Measurements from ENCODE around the gene OR56A3.

The OR56A3 gene

GRCh38 chr11:5923427-5923776 lies 18.6 kb upstream of the OR56A3 start:
- H3K4me3 ChIP-seq (ENCODE audit: low read depth, low read length) = no peak overlapping the region
- TF ChIP-seq CTCF (IDR thresholded peaks at IDR 0.05; ENCODE audit: low read depth, low read length) (no peak), MYC (IDR thresholded peaks at IDR 0.05; ENCODE audit: low read depth, low read length) (no peak), MAX (IDR thresholded peaks at IDR 0.05; ENCODE audit: low read depth, low read length) (no peak), POLR2A (IDR thresholded peaks at IDR 0.05; ENCODE audit: extremely low read depth, insufficient read length) (no peak)
- no peak for DNase-seq (ENCODE audit: low read depth)

- H3K4me3 ChIP-seq (ENCODE audit: low read depth, low read length) = no peak overlapping the region
- DNase-seq (ENCODE audit: low read depth) = no peak
- no peak for TF ChIP-seq CTCF (IDR thresholded peaks at IDR 0.05; ENCODE audit: low read depth, low read length)
- TF ChIP-seq MAX (IDR thresholded peaks at IDR 0.05; ENCODE audit: low read depth, low read length) = no peak
- no peak for TF ChIP-seq MYC (IDR thresholded peaks at IDR 0.05; ENCODE audit: low read depth, low read length)
- TF ChIP-seq POLR2A (IDR thresholded peaks at IDR 0.05; ENCODE audit: extremely low read depth, insufficient read length) = no peak
Measured at GRCh38 chr11:5923794-5924193, 18.3 kb upstream of the OR56A3 start.

- H3K4me3 ChIP-seq (ENCODE audit: low read depth, low read length) = no peak overlapping the region
- no peak for DNase-seq (ENCODE audit: low read depth)
- TF ChIP-seq CTCF (IDR thresholded peaks at IDR 0.05; ENCODE audit: low read depth, low read length) (no peak), MYC (IDR thresholded peaks at IDR 0.05; ENCODE audit: low read depth, low read length) (no peak), MAX (IDR thresholded peaks at IDR 0.05; ENCODE audit: low read depth, low read length) (no peak), POLR2A (IDR thresholded peaks at IDR 0.05; ENCODE audit: extremely low read depth, insufficient read length) (no peak)
Measured at GRCh38 chr11:5928271-5928670, 13.8 kb upstream of the OR56A3 start.

GRCh38 chr11:5928811-5929210 lies 13.2 kb upstream of the OR56A3 start:
- no peak overlapping the region for H3K4me3 ChIP-seq (ENCODE audit: low read depth, low read length)
- TF ChIP-seq MYC (IDR thresholded peaks at IDR 0.05; ENCODE audit: low read depth, low read length) = no peak
- no peak for DNase-seq (ENCODE audit: low read depth)

- no peak for DNase-seq (ENCODE audit: low read depth)
- TF ChIP-seq MYC (IDR thresholded peaks at IDR 0.05; ENCODE audit: low read depth, low read length) = no peak
- TF ChIP-seq MAX (IDR thresholded peaks at IDR 0.05; ENCODE audit: low read depth, low read length) = no peak
- no peak for TF ChIP-seq POLR2A (IDR thresholded peaks at IDR 0.05; ENCODE audit: extremely low read depth, insufficient read length)
- no peak for TF ChIP-seq CTCF (IDR thresholded peaks at IDR 0.05; ENCODE audit: low read depth, low read length)
- H3K4me3 ChIP-seq (ENCODE audit: low read depth, low read length) = no peak overlapping the region
Measured at GRCh38 chr11:5929571-5930368, 12.3 kb upstream of the OR56A3 start.

- no peak for DNase-seq (ENCODE audit: low read depth)
- TF ChIP-seq POLR2A (IDR thresholded peaks at IDR 0.05; ENCODE audit: extremely low read depth, insufficient read length) (no peak), CTCF (IDR thresholded peaks at IDR 0.05; ENCODE audit: low read depth, low read length) (no peak), MYC (IDR thresholded peaks at IDR 0.05; ENCODE audit: low read depth, low read length) (no peak)
- no peak overlapping the region for H3K4me3 ChIP-seq (ENCODE audit: low read depth, low read length)
Measured at GRCh38 chr11:5930614-5931013, 11.4 kb upstream of the OR56A3 start.
